H9 (cell line): ENCODE results near the gene GLUL. TPM values are rescaled to one million over a fixed set of nuclear protein-coding genes. Genes with fewer than 3 reads are reported as not detected.

Experiments used
- DNase-seq: peaks from one replicate; pipeline ENCODE4 v3.0.0-alpha.2; 2017
- H2AFZ ChIP-seq: one replicate; pipeline ENCODE4 v1.6.1; 2013; ENCODE audit warnings: mild to moderate bottlenecking, low read length, control low read depth, moderate library complexity
- H2AK5ac ChIP-seq: 2 replicates; pipeline ENCODE4 v1.6.1; 2013; ENCODE audit warnings: low read length, control low read depth, mixed read lengths; ENCODE audit not compliant: insufficient read length
- H2BK120ac ChIP-seq: one replicate; pipeline ENCODE4 v1.6.1; 2013; ENCODE audit warnings: low read depth, mild to moderate bottlenecking, low read length, control low read depth, inconsistent platforms; ENCODE audit not compliant: poor library complexity, severe bottlenecking
- H2BK12ac ChIP-seq: 2 replicates; pipeline ENCODE4 v1.6.1; 2013; ENCODE audit warnings: low read length, control low read depth, mixed read lengths, low read depth; ENCODE audit not compliant: insufficient read length
- H2BK15ac ChIP-seq: 2 replicates; pipeline ENCODE4 v1.6.1; 2013; ENCODE audit warnings: low read depth, low read length, control low read depth
- H2BK20ac ChIP-seq: one replicate; pipeline ENCODE4 v1.6.1; 2013; ENCODE audit warnings: low read depth, mild to moderate bottlenecking, low read length, control low read depth, inconsistent platforms; ENCODE audit not compliant: poor library complexity, severe bottlenecking
- H2BK5ac ChIP-seq: 2 replicates; pipeline ENCODE4 v1.6.1; 2013; ENCODE audit warnings: low read length, control low read depth, mixed read lengths; ENCODE audit not compliant: insufficient read length
- H3K14ac ChIP-seq: 2 replicates; pipeline ENCODE4 v1.6.1; 2013; ENCODE audit warnings: low read length, control low read depth; ENCODE audit not compliant: insufficient read depth
- H3K18ac ChIP-seq: 2 replicates; pipeline ENCODE4 v1.6.1; 2013; ENCODE audit warnings: low read depth, mild to moderate bottlenecking, mixed read lengths, low read length, control low read depth; ENCODE audit not compliant: insufficient read length
- H3K23ac ChIP-seq: 2 replicates; pipeline ENCODE4 v1.6.1; 2013; ENCODE audit warnings: low read length, control low read depth, mixed read lengths, low read depth; ENCODE audit not compliant: insufficient read length
- H3K23me2 ChIP-seq: 2 replicates; pipeline ENCODE4 v1.6.1; 2013; ENCODE audit warnings: low read depth, mild to moderate bottlenecking, mixed read lengths, low read length, control low read depth; ENCODE audit not compliant: insufficient read length, poor library complexity, severe bottlenecking
- H3K27ac ChIP-seq: 2 replicates; pipeline ENCODE4 v1.5.1; 2013; ENCODE audit warnings: low read length, control low read depth, mixed read lengths, low read depth; ENCODE audit not compliant: insufficient read length
- H3K27me3 ChIP-seq: 2 replicates; pipeline ENCODE4 v1.6.1; 2013; ENCODE audit warnings: low read length, control low read depth, inconsistent platforms; ENCODE audit not compliant: insufficient read depth
- H3K4ac ChIP-seq: 2 replicates; pipeline ENCODE4 v1.6.1; 2013; ENCODE audit warnings: low read depth, mild to moderate bottlenecking, control low read depth, inconsistent platforms, low read length, moderate library complexity
- H3K4me1 ChIP-seq: 2 replicates; pipeline ENCODE4 v1.6.1; 2013; ENCODE audit warnings: low read length, control low read depth, inconsistent platforms; ENCODE audit not compliant: insufficient read depth
- H3K4me2 ChIP-seq: 2 replicates; pipeline ENCODE4 v1.6.1; 2013; ENCODE audit warnings: low read length, control low read depth, mixed read lengths; ENCODE audit not compliant: insufficient read length, insufficient read depth
- H3K56ac ChIP-seq: 2 replicates; pipeline ENCODE4 v1.6.1; 2013; ENCODE audit warnings: low read depth, mild to moderate bottlenecking, mixed read lengths, low read length, control low read depth; ENCODE audit not compliant: insufficient read length
- H3K79me1 ChIP-seq: 2 replicates; pipeline ENCODE4 v1.6.1; 2013; ENCODE audit warnings: low read depth, mild to moderate bottlenecking, moderate library complexity, low read length, control low read depth, inconsistent platforms; ENCODE audit not compliant: insufficient read depth, poor library complexity, severe bottlenecking
- H3K79me2 ChIP-seq: 2 replicates; pipeline ENCODE4 v1.6.1; 2013; ENCODE audit warnings: low read length, control low read depth, inconsistent platforms; ENCODE audit not compliant: insufficient read depth
- H3K9ac ChIP-seq: 2 replicates; pipeline ENCODE4 v1.6.1; 2013; ENCODE audit warnings: low read length, control low read depth, mixed read lengths; ENCODE audit not compliant: insufficient read length; ENCODE audit errors: extremely low read depth
- H3K9me3 ChIP-seq: one replicate; pipeline ENCODE4 v1.6.1; 2013; ENCODE audit warnings: low read depth, low read length, inconsistent platforms; ENCODE audit not compliant: control insufficient read depth
- H3T11ph ChIP-seq: one replicate; pipeline ENCODE4 v1.6.1; 2013; ENCODE audit warnings: mild to moderate bottlenecking, low read length, control low read depth, inconsistent platforms
- H4K20me1 ChIP-seq: one replicate; pipeline ENCODE4 v1.6.1; 2013; ENCODE audit not compliant: control insufficient read depth, insufficient read length, insufficient read depth
- H4K5ac ChIP-seq: 2 replicates; pipeline ENCODE4 v1.6.1; 2013; ENCODE audit warnings: low read depth, mild to moderate bottlenecking, mixed read lengths, low read length, control low read depth; ENCODE audit not compliant: insufficient read length
- H4K8ac ChIP-seq: replicated peaks from 2 replicates; pipeline ENCODE4 v1.6.1; 2013; ENCODE audit warnings: low read length, control low read depth, mixed read lengths, low read depth; ENCODE audit not compliant: insufficient read length
- H4K91ac ChIP-seq: 2 replicates; pipeline ENCODE4 v1.6.1; 2013; ENCODE audit warnings: low read depth, mild to moderate bottlenecking, moderate library complexity, mixed read lengths, low read length, control low read depth; ENCODE audit not compliant: insufficient read length
- H3K27ac Mint-ChIP-seq, 3 experiments: 2 replicates in 2 of 3; 3 replicates in 1 of 3; pipeline ENCODE4 v1.8.0; 2020 to 2021; ENCODE audit warnings: mixed read lengths in 3 of 3, mild to moderate bottlenecking in 1 of 3, moderate library complexity in 1 of 3
- H3K27me3 Mint-ChIP-seq: 2 replicates; pipeline ENCODE4 v1.8.0; 2021; ENCODE audit warnings: low read depth, mild to moderate bottlenecking, moderate library complexity, mixed read lengths
- H3K36me3 Mint-ChIP-seq, 3 experiments: 2 replicates in 2 of 3; 3 replicates in 1 of 3; pipeline ENCODE4 v1.8.0; 2020 to 2021; ENCODE audit warnings: low read depth in 3 of 3, mixed read lengths in 3 of 3; ENCODE audit not compliant: insufficient read depth in 1 of 3
- H3K4me1 Mint-ChIP-seq, 2 experiments: 2 replicates each; pipeline ENCODE4 v1.8.0; 2020; ENCODE audit warnings: mixed read lengths in 2 of 2
- H3K4me3 Mint-ChIP-seq, 2 experiments: 2 replicates in 1 of 2; 3 replicates in 1 of 2; pipeline ENCODE4 v1.8.0; 2020 to 2021; ENCODE audit warnings: mild to moderate bottlenecking in 2 of 2, mixed read lengths in 2 of 2, moderate library complexity in 1 of 2
- H3K9me3 Mint-ChIP-seq, 2 experiments: 2 replicates in 1 of 2; 3 replicates in 1 of 2; pipeline ENCODE4 v1.8.0; 2020; ENCODE audit warnings: mild to moderate bottlenecking in 2 of 2, mixed read lengths in 2 of 2, moderate library complexity in 1 of 2
- CTCF ChIP-seq: fragments of 200-600 bp; sonication (generic); conservative IDR thresholded peaks from 3 replicates; pipeline ENCODE4 v1.8.0; 2021; ENCODE audit warnings: antibody characterized with exemption, mild to moderate bottlenecking
- WGBS: extraction: QIAGEN DNeasy Blood & Tissue Kit; methylation state at CpG from one replicate; pipeline ENCODE4 v1.1.7; 2013; ENCODE audit warnings: missing lambda C conversion rate, low lambda C conversion rate, mixed read lengths; ENCODE audit not compliant: insufficient read length; ENCODE audit errors: extremely low coverage; 5-methylcytosine and 5-hydroxymethylcytosine counted together
- total RNA-seq: library from RNA; stranded (reverse); gene quantifications from 2 replicates; pipeline ENCODE4 v1.2.1, GENCODE V29; 2021

Gene GLUL
- total RNA-seq, 1 experiment from 2014 or later, result 332 TPM

DNA sequence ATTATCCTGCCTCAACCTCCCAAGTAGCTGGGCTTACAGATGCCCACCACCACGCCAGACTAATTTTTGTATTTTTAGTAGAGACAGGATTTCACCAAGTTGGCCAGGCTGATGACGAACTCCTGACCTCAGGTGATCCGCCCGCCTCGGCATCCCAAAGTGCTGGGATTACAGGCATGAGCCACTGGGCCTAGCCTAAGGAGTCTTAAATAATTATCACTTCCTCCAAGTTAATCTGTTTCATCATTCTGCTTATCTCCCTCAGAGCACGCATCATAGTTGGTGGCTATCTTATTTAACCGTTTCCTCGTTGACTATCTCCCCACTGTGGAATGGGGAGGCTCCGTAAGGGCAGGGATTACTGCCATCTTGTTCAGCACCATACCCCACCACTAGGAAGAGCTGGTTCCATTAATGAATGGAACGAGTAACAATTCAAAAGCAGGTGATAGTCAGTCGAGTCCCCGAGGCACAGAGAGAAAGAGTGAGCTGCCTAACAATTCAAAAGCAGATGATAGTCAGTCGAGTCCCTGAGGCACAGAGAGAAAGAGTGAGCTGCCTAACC, 52.7 kb downstream of the GLUL start:
- H3K4ac ChIP-seq, result no peak overlapping the region
- H2AK5ac ChIP-seq, result no peak overlapping the region
- no peaks in the 10 kb centered on the region for H3K4me1 ChIP-seq
- Mint-ChIP-seq H3K27ac (no peak overlapping the region), H3K9me3 (no peaks in the 10 kb centered on the region), H3K4me1 (peaks cover 15 to 22% of the 10 kb centered on the region in 2 experiments), H3K36me3 (no peaks in the 10 kb centered on the region), H3K27me3 (peaks cover 2% of the 10 kb centered on the region), H3K4me3 (no peak overlapping the region)
- no peak overlapping the region for H2BK12ac ChIP-seq
- H2BK15ac ChIP-seq, result no peak overlapping the region
- no peak overlapping the region for H3K18ac ChIP-seq
- no peak overlapping the region for H3K56ac ChIP-seq
- no peak overlapping the region for H3K14ac ChIP-seq
- WGBS, result no CpG with 5 or more reads among the region's 13 CpGs
- H4K20me1 ChIP-seq, result no peaks in the 10 kb centered on the region
- no peaks in the 10 kb centered on the region for H3K9me3 ChIP-seq
- no peak overlapping the region for H3K23ac ChIP-seq
- no peak for TF ChIP-seq CTCF
- no peak overlapping the region for H3K9ac ChIP-seq
- H2BK20ac ChIP-seq, result no peak overlapping the region
- no peak overlapping the region for H4K91ac ChIP-seq
- no peaks in the 10 kb centered on the region for H3K23me2 ChIP-seq
- H3K4me2 ChIP-seq, result no peak overlapping the region
- no peak overlapping the region for H2AFZ ChIP-seq
- no peaks in the 10 kb centered on the region for H3K79me2 ChIP-seq
- H2BK120ac ChIP-seq, result no peak overlapping the region
- H3K79me1 ChIP-seq, result no peaks in the 10 kb centered on the region
- H3K27ac ChIP-seq, result no peak overlapping the region
- H2BK5ac ChIP-seq, result no peak overlapping the region
- H4K5ac ChIP-seq, result no peak overlapping the region
- H4K8ac ChIP-seq, result no peak overlapping the region
- H3K27me3 ChIP-seq, result no peaks in the 10 kb centered on the region
- H3T11ph ChIP-seq, result no peak overlapping the region
- DNase-seq, result no peak
